ENCODE measurements around the gene SAFB.
"Not testable (repeated sequence)": the region's sequence is repeated elsewhere in the genome, so short reads cannot be mapped to it uniquely, and the experiment has no call there.

SAFB gene

DNA sequence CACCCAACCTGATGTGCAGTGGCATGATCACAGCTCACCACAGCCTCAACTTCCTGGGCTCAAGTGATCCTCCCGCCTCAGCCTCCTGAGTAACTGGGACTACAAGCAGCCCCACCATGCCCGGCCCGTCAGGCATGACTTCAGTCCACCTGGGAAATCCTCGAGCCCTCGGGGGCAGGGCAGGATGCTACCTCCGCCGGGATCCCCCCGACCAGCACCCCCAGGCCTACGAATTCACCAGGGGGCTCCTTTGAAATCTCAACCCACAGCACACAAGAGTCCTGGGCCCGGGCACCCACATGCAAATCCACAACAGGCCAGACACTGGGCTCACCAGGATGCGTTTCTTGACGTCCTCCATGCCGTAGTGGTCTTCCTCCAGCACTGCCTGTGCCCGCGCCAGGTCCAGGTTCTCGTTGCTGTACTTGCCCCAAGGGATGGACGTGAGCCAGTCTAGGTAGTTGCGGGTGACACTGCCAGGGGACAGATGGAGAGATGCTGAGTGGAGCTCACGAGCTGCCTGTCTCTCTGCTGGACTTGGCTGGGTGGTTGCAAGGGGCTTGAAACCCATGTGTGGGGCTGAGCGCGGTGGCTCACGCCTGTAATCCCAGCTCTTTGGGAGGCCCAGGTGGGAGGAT is 77.7 kb downstream of the SAFB start:
- no peak for DNase-seq

DNA sequence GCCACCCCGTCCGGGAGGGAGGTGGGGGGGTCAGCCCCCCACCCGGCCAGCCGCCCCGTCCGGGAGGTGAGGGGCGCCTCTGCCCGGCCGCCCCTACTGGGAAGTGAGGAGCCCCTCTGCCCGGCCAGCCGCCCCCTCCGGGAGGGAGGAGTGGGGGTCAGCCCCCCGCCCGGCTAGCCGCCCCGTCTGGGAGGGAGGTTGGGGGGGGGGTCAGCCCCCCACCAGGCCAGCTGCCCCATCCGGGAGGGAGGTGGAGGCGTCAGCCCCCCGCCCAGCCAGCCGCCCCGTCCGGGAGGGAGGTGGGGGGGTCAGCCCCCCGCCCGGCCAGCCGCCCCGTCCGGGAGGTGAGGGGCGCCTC is 79.1 kb downstream of the SAFB start:
- DNase-seq: not testable (repeated sequence)

DNA sequence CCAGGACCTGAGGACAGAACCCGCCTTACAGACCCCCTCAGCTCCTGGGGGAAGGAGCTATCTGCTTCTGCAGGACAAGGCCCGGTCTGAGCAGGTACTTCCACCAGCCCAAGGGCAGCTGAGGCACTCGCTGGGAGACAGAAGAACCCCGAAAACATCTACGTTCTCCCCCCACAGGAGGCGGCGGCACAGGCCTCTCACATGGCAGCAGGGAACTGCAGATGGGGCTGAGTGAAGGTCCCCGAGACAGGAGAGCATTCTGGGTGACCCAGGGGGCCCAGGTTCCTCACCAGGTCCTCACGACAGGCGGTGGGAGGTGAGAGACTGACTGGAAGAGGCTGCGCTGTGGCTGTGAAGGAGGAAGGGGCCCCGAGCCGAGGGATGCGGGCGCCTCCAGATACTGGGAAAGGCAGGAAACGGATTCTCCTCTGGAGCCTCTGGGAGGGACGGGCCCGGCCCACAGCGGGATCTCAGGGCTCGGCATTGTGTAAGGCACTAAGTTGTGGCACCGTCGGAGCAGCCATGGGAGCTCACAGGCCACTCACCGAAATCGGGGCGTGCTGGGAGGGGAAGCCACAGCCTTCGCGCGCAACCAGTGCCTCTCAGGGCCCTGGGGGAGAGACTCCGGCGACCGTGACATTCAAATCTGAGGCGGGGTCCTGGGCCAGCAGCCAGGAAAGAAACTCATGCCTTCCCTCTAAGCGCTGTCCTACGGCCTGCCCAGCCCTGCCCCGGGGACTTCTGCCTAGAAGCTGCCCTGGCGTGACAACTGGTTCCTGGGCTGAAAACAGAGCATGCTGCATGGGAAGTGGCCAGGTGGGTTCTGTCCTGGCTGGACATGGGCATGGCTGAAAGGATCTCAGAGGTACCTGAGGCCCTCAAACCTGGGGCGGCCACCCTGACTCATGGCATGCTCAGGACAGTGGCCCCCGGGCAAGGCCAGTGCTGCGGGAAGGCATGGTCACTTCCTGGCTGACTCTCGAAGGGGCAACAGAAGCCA is 81.2 kb downstream of the SAFB start:
- no peak for DNase-seq

DNA sequence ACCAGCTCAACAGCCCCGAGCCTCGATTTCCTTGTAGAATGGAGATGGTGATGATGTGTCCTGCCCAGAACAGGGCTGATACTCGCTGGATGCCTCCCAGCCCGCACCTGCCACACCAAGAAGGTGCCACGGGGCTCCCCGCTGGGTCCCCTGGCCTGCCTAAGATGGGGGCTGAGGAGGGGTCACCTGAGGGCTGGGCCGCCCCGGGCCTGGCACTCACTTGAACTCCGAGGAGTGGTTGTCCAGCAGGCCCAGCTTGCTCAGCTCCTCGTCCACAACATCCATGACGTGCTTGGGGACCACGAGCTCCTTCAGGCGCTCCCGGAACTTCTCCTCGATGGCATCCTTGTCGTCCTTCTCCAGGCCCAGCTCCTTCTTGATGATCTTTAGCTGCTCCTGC is 82.7 kb downstream of the SAFB start:
- no peak for DNase-seq

DNA sequence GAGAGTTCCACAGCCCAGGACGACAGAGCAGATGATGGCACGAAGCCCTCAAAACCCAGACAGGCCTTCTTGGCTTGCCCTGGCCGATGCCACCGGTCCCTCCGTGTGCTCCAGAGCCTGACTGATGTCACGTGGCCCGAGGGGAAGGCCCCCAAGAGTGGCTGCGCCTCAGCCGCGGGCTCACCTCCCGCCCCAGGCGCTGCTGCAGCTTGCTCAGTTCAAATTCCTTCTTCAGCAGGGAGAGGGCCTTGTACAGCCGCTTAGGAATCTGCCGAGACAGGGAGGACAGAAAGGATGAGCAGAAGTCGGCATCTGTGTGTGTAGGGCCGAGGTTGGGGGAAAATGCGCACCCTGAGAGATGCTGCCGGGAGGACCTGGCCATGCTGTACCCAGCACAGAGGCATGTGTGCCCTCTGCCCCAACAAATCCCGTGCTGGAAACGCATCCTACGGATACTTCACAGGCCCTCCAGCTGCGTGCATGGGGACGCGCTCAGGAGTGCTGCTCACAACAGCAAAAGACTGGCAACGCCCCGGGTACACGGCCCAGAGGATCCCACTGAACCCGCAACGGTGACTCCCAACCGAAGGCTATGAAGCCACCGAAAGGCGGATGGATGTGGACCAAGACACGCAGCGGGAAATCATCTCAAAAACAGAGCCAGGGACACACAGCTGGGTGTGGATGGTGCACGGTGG is 84.1 kb downstream of the SAFB start:
- no peak for DNase-seq

DNA sequence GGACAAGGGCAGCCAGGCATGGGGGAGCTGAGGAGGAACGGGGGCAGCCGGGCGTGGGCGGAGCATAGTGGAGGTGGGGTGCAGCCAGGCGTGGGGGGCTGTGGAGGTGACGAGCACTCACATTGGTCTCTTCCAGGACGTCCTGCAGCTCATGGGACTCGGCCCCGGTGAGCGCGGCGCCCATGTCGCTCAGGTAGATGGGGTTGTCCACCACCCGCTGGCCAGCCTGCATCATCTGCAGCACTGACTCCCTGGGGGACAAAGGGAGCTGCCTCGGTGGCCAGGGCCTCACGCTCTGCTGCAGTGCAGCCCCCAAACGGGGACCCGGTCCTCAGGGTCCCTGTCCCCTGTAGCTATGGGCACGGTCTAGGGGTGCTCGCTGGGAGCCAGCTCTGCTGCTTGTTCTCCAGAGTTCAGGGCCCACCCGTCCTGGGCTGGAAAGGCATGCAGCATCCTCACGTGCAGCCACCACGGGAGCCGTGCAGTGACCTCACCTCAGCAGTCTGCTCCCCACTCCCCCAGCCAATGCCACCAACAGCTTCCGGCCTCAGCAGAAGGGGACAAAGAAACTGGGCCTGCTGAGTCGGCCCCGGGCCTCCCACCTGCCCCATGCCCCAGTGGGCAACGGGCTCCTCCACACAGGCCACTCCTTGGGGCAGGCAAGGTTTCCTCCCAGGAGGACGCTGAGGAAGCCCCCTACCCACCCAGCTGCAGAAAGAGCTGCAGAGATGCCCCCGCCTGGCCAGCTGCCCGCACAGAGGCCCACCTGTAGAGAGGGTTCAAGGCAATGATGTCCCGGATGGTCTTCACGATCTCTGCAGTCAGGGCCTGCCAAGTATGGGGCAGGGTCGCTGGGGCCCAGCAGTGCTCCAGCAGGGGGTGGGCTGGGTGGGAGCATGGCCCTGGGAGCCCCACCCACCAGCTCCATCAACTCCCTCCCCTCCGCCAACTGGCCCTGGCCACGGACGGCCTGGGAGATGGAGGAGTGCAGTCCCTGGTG is 85.0 kb downstream of the SAFB start:
- no peak for DNase-seq

DNA sequence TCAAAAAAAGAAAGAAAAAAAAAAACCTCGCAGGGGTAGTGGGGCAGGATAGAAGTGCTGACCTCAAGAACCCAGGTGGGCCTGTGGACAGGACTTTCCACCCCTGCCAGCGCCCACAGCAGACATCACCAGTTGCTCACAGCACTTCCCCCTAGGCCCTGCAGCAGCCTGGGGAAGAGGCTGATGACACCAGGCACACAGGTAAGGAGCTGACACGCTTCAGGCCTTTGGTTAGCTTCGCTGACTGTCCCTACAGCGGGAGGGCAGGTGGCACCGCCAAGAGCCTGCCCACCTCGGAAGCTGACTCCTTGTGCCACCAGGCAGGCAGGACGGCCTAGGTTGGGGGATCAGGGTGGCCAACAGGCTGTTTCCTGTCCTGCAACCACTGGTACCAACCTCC is 88.1 kb downstream of the SAFB start:
- no peak for DNase-seq

DNA sequence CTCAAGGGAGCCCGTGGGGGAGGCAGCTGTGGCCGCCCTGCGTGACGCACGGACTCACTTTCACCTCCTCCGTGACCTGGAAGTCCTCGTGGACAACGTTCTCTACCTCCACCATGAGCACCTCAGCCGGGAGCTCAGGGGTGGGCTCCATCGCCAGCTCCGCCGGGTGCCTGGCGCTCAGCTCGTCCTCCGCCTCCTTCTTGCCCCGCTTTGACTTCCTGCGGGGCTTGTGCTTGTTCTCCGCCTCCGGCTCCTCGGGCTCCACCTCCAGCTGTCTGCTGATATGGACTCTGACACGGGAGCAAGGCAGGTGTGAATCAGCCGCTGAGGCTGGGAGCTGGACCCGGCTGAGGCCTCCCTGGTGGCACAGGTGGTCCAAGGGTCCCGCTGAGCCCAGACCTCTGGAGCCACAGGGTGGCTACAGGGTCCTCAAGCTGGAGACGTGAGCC is 88.9 kb downstream of the SAFB start:
- no peak for DNase-seq

DNA sequence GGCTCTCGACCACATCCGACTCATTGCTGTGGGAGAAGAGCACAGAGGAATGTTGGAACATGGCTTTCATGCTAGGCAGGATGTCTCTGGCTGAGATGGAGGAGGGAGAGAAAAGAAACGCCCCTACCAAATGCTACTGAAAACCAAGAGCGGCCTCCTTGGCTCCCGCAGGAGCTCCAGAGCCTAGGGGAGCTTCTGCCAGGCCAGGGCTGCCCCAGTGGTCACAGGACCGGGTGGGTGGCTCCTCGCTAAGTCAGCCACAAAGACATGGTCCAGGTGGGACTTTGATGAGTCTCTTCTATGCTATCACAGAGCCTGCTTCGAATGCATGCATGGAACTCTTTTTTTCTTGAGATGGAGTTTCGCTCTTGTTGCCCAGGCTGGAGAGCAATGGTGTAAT is 90.3 kb downstream of the SAFB start:
- no peak for DNase-seq

DNA sequence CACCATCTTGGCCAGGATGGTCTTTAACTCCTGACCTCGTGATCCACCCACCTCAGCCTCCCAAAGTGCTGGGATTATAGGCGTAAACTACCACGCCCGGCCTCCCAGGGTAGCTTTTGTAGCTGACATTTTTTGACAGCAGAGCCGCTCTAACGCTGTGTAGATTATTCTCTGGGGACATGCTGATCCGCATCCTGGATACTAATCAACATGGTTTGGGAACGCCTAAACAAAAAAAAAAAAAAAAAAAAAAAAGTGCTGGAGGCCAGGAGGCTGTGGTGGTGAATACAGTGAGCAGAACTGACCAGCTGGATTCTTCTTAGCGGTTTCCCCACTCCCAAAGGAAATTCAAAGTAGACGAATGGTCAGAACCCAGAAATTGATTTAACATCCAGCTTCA is 91.9 kb downstream of the SAFB start:
- DNase-seq: no peak

DNA sequence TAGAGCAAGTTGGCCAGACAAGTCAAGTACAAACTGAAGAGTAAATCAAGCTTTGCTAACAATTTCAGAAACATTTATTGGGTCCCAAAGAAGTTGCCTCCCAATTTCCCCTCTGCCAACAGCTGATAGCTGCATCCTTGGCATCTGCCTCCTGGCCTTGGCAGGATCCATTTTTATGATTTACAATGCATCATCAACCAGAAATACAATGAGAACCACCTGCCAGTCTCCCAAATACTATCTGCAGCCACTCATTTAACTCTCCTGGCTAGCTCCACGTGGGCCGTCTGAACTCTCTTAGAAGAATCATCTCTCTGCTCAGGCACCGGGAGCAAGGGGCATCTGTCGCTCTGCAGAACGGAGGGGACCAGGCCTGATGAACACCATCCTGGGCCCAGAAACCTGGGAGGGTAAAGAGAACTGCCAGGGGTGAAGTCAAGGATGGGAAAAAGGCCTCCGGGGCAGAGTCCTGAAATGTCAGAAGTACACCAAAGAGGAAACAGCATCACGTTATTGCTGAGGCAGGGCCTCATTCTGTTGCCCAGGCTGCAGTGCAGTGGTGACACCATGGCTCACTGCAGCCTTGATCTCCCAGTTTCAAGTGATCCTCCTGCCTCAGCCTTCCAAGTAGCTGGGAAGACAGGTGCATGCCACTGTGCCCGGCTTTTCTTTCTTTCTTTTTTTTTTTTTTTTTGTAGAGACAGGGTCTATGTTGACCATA is 94.5 kb downstream of the SAFB start:
- no peak for DNase-seq

All from NCI-H226 (cell line).